22Rv1 (cell line): Measurements from ENCODE around the gene GPR155.

Source experiments
- H3K27ac ChIP-seq: fragments of 450-650 bp; 2 replicates; pipeline ENCODE4 v1.5.1; 2017
- CTCF ChIP-seq: fragments of 450-650 bp; IDR thresholded peaks from 2 replicates; pipeline ENCODE4 v1.5.1; 2017; ENCODE audit warnings: mild to moderate bottlenecking
- ZFX ChIP-seq: fragments of 450-650 bp; IDR thresholded peaks from 2 replicates; pipeline ENCODE4 v1.6.1; 2017; ENCODE audit warnings: antibody characterized with exemption, borderline replicate concordance

GPR155 gene

GRCh38 chr2:174486563-174487107, at the start of gene GPR155:
TSS of gene GPR155 (minus strand) at chr2:174487029. CDS start at chr2:174481956, 5,073 bp downstream.
- peak within 1 kb of the TSS; percentile 44; the same call in 1 of the 2 replicates for H3K27ac ChIP-seq
- TF ChIP-seq ZFX: no peak
- TF ChIP-seq CTCF: no peak

- no peak overlapping the region for H3K27ac ChIP-seq
- TF ChIP-seq CTCF (no peak), ZFX (no peak)
Measured at GRCh38 chr2:174535757-174536703, 49.2 kb upstream of the GPR155 start.

- no peak overlapping the region for H3K27ac ChIP-seq
Measured at GRCh38 chr2:174535083-174535482, 48.3 kb upstream of the GPR155 start.

GRCh38 chr2:174529916-174530315, 43.1 kb upstream of the GPR155 start:
- TF ChIP-seq ZFX (no peak), CTCF (no peak)
- no peak overlapping the region for H3K27ac ChIP-seq

More at GRCh38 chr2:174535083-174535482, 48.3 kb upstream of the GPR155 start:
- TF ChIP-seq CTCF (no peak), ZFX (no peak)

GRCh38 chr2:174527959-174528358, 41.1 kb upstream of the GPR155 start:
- no peak for TF ChIP-seq ZFX
- no peak for TF ChIP-seq CTCF
- no peak overlapping the region for H3K27ac ChIP-seq

- no peak overlapping the region for H3K27ac ChIP-seq
- no peak for TF ChIP-seq CTCF
- no peak for TF ChIP-seq ZFX
Measured at GRCh38 chr2:174527101-174527721, 40.4 kb upstream of the GPR155 start.

- TF ChIP-seq CTCF (no peak), ZFX (no peak)
- H3K27ac ChIP-seq: no peak overlapping the region
Measured at GRCh38 chr2:174524527-174524926, 37.7 kb upstream of the GPR155 start.
